HG02970 (cell line): ENCODE data around the gene PIAS3.

Experiments used
- ATAC-seq: cut with Tn5 transposase; IDR thresholded peaks from one replicate; pipeline ENCODE4 v1.9.1; 2021; ENCODE audit warnings: mild to moderate bottlenecking, moderate library complexity, moderate number of reproducible peaks; ENCODE audit not compliant: unreplicated experiment, low FRiP score

PIAS3 gene

DNA sequence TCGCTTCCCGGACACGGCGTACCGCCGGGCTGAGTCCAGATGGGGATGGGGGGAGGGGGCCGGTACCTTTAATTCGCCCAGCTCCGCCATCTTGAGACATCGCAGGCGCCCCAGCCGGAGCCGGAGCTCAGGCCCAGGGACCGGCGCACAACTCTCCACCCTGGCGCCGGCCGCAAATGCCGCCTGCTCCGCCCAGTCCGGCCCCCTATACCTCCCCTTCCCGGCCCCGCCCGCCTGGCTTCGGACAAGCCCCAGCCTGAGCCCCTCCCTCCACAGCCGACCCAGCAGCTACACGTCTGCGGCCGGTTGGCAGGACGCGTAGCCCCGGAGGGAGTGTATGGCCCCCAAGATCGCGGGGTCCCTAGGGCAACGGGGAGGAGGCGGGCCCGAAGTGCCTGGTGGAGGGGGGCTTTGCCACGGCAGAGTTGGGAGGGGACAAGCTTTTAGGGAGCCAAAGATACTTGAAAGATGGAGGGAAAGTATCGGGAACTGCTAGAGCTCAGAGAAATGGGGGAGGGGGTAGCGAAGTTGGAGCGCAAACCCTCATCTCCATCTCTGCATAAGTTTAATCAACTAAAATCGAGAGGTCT, at the start of gene PIAS3:
Gene PIAS3, minus strand, starts transcription at position 181 of the 590 bp plus-strand sequence. Its CDS starts 91 bp downstream, at position 90.
- peak; percentile 74 for ATAC-seq

DNA sequence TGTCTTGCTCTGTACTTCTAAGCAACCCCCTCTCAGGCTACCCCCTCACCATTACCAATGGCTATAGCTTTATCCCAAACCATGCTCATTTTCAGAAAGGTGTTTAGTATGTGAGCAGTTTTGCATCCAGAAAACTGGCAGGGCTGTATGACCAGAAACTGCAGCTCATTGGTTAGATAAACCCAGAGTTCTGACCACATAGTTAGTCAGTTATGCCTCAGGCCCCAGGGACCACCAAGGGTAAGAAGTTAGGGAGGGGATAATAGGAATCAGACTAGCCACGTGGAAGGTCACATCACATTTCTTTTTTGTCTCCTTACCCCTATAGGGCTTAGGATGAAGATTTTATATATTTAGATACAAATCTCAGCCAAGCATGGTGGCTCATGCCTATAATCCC, 49.8 kb upstream of the PIAS3 start:
- ATAC-seq: no peak

DNA sequence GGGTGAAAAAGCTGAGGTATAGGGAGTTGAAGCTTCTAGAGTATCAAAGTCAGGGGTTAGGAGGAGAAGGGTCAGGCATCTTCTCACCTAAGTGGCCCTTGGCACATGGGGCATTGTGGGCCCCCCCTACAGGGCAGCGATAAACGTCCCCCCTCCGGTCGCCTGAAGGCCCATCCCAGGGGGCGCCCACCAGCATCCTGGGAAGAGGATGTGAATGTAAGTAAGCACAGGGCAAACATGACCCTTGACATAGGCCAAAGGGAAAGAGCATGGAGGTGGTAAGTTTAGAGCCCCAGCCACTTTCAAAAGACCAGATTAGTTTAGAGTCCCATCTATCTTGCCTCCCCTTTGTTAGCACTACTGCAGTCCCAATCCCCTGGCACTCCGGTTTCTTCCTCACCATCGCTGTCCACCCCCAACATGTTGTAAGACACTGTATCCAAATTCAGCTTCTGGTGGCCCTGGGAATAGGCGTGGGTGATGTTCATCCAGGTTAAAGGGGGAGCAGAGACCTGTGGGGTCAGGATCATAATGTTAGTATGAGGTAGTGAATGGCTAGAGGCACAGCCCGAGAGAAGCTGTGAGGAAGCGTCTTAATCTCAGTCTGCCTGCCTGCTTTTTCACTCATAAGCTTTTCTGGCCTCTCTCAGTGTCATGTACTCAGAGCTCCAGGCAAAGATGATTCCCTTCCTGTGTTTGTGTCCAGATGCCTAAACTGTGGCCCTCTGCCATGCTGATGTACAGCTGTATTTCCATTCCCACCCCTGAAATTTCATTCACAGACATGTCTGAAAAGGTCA, 48.3 kb upstream of the PIAS3 start:
- no peak for ATAC-seq

DNA sequence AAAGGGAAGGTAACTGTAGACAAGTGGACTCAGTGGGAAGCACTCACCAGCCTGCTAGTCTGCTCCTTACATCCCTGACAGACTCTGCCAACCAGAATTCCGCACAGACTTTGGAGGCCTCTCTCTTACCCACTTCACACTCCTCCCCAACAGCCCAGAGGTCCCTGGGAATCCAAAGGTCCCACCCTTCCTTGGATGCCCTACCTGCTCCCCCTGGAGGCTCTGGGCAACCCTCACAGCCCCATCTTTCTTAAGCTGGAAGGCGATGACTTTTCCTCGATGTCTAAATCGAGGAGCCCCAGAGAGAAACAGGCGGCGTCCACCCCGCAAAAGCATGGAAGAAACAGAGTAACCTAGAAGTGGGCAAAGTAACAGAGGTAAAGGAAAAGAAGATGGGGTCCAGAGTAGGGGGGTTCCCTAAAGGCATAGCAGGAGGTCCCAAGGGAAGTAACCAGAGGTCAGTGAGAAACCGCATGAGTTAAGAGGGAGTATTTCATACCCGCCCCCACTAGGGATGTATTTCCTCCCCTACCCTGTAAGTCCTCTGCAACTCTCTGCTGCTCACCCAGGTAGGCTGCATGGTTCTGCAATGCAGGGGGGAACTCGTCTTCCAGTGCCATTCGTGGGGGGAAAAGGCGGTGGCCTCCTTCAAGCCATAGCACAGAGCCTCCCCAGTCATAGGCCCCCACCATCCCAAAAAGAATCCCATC, 42.6 kb upstream of the PIAS3 start:
- no peak for ATAC-seq

DNA sequence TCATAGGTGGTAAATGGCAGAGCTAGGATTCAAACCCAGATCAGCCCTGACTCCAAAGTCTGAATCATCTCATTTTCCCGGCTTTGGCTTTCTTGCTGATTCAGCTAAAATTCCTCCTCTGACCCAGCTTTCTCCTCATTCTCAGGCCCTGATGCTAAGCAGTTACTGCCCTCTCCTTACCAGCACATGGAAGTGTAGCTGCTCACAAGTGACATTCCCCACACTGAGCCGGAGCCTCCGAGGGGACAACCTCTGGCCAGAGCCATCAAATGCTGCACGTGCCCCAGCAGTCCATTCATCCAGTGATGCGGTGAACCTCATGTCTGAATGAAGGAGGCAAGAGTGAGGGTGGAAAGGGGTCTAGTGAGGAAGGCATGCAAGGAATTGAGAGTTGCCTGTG, 39.9 kb upstream of the PIAS3 start:
- ATAC-seq: no peak

DNA sequence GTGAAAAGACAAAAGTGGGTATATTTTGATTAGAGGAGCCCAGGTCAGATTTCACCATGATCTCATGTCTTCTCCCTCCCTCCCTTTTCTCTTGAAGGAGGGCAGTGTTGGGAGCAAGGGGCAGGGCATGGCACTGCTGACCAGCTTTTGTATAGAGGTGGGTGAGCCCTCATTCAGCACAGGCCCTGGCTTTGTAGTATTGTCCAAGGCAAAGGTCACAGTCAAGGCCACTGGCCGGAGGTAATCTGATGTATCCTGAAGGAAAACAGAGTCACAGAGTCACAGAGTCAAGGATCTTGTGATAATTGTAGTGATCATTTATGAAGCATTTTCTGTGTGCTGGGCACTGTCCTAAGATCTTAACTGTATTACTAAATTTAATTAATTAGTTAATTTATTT, 39.1 kb upstream of the PIAS3 start:
- no peak for ATAC-seq

DNA sequence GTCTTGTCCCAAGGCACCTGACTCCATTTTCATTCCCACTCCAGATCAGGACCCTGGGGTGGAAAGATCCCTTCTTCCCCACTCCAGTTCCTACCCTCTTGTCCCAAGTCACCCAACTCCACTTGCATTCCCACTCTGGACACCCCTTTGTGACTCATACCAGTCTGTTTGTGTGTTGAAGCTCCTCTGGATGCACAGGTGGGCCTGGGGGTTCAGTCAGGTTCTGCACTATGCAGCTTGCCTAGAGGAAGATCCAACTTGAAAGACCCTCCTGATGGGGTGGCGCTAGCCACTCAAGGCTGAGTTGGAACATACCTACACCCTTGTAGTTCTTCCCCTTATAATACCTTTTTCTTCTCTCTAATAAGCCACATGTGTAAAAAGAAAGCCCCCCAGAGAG, 36.6 kb upstream of the PIAS3 start:
- no peak for ATAC-seq

DNA sequence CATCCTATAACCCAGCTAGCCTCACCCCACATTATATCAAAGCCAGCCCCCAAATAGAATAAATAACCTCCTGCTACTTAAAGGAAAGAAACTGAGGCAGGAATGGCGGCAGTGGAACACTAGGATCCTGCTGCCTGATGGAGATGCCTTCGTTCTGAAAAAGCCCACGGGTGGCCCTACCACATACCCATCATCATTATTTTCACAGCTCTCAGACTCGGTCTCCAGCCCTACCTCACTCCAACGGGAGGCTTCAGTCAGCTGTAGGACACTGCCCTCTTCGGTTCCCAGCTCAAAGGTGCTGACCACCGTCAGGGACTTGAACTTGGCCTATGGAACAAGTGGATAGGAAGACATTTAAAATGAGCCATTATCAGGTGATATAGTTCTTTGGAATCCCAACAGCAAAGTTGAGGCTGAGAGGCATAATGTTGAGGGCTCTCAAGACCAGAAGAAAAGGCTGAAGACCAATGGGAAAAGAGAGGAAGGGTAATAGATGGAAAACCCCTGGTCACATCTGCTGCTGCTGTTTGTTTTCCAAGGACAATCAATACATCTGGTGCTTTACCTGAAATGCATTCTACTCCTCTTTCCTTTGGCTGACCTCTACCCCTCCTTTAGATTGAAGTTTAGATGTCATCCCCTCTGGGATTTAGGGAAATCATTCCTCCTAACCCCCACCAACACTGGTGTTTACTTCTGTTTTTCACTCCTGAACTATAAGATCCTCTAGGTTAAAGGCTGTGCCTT, 34.6 kb upstream of the PIAS3 start:
- no peak for ATAC-seq

DNA sequence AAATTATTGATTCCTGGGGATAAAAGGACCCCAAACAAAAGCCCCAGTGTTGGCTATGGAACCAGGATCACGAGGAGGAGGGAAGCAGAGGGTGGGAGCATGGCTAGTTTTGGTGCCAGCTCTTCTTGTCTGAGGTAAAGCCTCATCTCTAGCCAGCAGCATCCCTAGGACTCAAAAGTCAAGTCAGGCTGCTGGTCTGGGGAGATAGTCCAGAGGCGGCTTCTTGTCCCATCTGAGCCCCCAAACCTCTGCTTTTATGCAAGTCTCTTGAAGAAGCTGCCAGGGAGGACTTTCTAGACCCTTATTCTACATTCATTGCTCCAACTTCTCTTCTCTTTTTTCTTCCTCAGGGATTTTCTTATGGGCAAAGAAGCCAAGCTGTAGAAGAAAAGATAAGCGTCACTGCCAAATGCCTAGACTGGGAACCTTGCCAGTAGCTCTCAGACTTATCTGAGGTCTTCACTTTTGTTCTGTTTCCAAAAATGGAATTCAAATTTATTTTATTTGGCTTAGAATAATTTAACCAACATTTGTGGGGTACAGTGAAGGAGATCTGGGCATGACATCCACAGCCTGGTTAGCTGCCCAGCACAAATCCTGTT, 33.7 kb upstream of the PIAS3 start:
- ATAC-seq: no peak

DNA sequence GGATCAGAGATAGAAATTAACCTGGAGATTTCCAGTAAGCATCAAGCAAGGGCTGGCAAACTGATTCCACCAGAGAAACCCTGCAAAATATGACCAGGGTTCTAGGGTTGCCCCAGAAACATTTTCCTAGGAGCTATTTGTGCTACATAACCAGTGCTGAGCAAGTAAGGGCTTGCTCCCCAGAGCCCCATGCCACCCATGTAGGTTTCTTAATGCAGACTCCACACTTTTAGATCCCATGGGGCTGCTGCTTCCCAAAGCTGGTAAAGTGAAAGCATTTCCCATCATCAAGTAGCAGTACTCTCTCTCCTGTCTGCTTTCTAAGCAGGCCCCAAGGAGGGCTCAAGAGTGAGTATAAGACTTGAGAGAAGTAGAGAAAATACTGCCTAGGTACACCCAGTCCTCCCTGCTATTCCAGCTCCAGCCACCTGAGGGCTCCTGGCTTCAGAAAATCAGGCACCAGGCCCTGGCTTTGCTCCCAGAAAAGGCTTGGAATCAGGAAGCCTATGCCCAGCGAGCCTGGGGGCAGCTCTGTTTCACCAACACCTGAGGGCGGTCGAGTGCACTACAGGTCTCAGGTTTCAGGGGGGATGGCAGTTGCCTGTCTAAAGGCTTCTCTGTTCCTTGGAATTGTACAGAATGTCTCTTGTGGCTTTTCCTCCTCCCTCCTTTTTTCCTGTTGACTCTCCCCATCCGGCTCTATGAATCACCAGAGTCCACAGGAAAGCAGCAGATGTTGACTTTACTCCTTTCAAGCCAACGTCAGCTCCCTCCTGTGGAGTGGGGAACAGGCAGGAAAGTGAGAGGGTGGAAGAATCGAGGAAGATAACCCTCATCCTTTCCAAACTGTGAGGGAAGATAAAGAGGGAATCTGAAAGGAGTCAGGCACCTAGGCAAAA, 33.0 kb upstream of the PIAS3 start:
- no peak for ATAC-seq

DNA sequence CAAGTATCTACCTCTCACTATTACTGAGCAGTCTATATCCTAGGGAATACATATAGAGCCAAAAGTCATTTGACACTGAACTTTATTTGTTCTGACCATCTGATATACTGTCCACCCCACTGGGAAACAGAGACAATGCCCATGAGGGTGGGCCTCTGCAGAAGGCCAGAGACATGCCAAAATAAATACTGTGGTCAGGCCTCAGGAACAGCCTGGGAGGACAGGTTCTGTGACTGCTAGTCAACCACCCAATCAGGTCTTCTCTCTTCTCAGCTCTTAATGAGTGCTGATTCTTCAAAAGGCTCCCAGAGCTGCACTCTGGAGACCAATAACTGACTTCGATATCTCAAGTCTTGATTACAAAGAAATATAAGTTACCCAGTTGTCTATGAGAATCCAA, 32.3 kb upstream of the PIAS3 start:
- no peak for ATAC-seq

DNA sequence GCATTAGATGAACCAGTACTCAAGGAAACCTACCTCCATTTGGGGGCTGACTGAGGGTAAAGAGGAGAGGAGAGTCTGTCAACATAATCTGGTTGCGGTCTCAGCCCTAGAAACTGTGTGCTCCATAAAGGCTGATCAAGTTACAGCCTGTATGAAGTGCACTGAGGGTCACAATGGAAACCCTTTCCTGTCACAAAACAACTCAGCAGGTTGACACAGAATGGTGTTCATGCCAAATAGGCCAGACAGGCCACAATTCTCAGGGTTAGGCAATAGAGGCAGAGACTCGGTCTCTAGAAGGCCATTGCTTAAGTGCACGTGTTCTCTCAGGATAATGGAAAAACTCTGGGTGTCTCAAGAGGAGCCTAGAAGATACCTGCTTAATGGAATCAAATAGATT, 30.8 kb upstream of the PIAS3 start:
- ATAC-seq: no peak

DNA sequence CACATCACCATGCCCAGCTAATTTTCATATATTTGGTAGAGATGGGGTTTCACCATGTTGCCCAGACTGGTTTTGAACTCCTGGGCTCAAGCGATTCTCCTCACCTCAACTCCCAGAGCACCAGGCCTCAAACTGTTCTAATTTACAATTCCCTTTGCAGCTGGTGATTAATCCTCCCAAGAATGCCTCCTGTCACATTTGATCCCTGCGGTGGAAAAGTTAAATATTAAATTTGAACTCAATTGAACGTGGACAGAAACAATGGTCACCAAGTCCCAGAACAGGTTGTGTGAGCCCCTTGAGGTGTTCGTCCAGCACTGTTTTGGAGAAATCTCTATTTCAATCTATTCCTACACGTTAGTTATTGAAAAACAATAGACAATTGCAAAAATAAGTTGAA, 28.8 kb upstream of the PIAS3 start:
- ATAC-seq: no peak

DNA sequence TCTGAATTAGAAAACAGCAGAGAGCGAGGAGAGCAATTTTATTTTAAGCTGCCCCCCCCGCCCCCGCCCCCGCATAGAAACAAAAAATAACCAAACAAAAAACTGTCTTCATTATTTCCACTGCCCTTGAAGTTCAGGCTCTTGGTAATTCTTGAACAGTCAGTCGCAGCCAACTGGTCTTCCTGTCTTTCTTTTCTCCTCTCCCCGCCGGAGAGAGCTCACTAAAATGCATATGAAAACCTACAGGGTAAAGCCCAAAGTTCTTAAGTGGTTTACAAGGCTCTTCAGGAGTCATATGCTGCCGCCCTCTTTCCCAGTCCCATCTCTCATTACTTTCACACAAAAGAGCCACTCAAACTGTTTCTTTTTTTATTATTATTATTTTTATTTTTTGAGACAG, 27.9 kb upstream of the PIAS3 start:
- no peak for ATAC-seq

DNA sequence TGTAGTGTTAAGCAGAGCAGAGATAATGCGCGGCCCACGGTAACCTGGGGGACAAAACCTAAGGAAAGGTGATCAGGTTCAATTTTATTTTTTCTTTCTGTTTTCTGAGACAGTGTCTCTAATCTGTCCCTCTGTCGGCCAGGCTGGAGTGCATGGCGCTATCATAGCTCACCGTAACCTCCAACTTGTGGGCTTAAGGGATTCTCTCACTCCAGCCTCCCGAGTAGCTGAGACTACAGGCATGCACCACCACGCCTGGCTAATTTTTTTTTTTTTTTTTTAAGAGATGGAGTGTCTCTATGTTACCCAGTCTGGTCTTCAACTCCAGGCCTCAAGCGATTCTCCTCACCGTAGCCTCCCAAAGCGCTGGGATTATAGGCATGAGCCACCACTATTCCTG, 27.5 kb upstream of the PIAS3 start:
- no peak for ATAC-seq

DNA sequence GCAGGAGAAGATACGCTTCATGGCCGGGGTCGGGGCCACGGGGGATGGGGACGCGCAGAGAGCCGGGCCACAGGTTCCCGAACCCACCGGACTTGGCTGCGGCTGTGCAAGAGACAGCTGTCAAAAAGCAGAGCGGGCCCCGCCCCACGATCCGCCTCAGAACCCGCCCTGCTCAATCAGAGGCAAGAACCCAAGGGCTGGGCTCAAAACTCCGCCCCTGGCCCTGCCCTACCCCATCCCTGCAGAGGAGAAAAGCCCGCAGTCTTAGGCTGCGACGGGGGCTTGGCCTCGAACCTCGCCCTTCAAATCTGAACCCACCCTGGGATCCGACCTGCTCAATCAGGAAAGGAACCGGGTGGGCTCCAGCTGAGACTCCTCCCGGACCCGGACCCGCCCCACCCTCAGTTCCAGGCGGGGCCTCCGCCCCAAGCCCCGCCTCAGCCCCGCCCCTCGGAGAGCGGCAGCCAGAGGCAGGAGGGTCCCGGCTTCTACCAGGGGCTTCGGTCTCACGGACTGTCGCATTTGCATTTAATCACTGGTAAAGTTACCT, 26.9 kb upstream of the PIAS3 start, which contains the start of gene ANKRD35:
Gene ANKRD35, minus strand, starts transcription at position 129 of the 550 bp plus-strand sequence. Its CDS starts 108 bp downstream, at position 21.
- ATAC-seq: peak; percentile 88

DNA sequence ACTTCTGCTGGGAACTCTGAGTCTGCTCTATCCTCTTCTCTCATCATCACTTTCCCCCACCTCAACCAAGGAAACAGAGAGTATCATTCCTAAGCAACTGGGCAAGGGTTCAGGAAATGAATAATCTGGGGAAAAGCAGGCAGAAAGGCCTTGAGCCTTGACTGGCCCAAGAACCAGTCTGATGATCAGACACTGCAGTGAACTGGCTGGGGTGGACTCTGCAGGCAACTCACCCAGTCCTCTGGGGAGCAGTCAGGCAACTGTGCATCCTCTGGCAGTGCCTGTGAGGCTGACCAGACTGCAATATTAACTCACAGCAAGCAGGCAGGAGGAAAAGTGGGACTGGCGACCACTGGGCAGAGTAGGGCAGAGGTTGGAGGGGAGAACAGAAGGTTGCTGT, 25.8 kb upstream of the PIAS3 start:
- no peak for ATAC-seq

DNA sequence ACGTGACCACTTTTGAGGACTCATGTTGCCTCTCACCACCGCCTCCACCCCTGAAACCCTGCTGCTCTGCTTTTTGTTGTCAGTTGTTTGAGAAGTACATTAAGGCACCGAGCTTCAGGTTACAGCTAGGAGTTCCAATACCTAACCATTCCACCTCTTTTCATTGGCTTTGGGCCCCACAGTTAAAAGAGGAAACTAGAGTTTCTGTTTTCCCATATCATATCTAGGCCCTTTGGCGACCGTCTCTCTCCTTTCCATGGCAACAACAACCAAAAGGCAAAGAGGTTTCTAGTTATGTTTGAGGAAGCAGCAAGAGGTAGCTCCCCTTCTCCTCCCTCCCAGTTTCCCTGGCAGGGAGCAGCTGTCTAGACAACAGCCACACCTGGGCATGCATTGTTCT, 20.9 kb upstream of the PIAS3 start:
- ATAC-seq: no peak

DNA sequence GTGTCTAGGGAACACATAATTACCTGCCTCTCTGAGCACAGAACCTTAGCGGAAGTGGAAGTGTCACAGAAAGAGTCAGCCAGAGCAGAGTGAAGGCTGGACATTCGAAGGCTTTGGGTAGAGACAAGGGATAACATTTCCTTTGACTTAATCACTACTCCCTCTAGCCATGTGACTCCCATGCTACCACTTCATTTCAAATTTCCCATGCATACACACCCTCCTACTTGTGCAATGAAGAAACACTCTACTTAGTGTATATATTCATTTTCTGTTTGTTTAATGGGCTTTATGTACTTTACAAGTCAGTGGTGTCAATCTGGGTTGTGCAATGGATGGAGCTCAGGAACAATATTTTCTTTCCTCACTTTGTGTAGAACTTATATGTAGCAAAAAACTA, 19.8 kb upstream of the PIAS3 start:
- ATAC-seq: no peak
